NCI-H2196 (cell line): Measurements from ENCODE around the gene PKN1.
"Not testable (repeated sequence)": the region's sequence is repeated elsewhere in the genome, so short reads cannot be mapped to it uniquely, and the experiment has no call there.

ENCODE experiments used
- DNase-seq: peaks from one replicate; lab custom pipeline; 2025; ENCODE audit not compliant: unreplicated experiment; lab: John Stamatoyannopoulos, UW

PKN1 gene

DNA sequence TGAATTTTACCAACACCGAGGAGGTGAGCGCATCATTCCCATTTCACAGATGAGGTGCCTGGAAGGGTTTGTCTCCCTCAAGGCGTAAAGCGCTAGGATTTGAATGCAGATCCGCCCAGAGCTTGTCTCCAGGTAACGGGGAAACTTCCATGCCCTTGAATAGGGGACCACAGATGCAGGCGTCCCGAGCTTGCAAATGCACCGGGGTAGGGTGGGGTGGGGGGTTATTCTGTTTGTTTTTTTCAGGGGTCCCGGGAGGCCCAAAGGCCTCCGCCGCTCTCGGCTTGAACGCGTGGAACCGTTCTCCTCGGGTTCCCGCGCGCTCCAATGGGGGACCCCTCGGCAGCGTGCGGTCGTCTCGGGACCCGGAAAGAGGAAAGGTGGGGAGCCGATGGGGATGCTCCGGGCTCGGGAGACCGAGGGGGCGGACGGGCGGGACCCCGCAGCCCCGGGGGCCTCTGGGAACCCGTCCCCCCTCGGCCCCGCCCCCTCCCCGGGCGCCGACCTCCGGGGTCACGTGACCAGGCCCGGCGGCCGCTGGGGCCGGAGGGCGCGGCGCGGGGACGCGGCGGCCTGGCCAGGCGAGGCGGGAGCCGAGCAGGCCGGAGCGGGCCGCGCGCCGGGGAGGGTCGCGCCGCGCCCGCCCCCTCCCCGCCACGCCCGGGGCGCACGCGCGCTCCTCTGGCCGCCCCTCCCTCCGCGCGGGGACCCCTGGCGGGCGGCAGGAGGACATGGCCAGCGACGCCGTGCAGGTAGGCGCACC lies at the start of gene PKN1:
PKN1 (plus strand) TSS at position 516 of the 763 bp plus-strand sequence; CDS start at position 732, 216 bp downstream.
- peak; percentile 77 for DNase-seq

DNA sequence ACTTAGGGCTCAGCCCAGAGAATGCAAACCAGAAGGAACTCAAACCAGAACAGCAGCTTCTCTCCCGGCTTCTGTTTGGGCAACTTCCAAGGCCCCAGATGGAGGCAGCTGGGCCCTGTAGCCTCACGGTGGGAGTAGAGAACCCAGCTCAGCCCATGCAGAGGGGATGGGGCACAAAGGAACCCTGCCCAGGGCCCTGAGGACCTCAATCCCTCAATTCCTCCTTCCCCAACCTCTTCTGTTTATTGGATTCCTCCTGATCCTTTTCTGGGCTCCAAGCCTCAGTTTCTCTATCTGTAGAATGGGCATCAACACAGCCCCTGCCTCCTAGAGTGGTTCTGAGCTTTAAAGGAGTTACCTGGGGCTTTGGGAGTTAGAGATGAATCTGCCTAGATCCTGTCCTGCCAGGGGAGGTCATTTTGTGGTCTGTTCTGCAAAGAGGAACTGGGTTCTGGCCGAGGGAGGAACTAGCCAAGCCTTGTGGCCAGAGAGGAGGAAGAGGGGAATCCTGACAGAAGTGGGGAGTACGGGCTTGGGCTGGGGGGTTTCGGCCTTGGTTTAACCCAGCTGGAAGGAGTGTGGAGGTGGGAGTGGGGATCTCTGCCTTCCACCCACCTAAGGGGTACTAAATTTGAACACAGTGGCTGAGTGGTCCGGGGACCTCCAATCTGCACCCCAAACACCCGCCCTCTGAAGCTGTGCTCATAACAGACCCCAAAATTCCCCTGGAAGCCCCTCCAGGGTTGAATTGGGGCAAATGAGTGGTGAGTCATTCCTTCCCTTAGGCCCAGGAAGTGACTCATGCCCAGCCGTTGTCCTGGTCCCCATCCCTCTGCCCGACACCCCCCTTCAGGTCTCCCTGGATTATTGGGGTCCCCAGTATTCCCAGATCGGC lies 49.2 kb upstream of the PKN1 start:
- no peak for DNase-seq

DNA sequence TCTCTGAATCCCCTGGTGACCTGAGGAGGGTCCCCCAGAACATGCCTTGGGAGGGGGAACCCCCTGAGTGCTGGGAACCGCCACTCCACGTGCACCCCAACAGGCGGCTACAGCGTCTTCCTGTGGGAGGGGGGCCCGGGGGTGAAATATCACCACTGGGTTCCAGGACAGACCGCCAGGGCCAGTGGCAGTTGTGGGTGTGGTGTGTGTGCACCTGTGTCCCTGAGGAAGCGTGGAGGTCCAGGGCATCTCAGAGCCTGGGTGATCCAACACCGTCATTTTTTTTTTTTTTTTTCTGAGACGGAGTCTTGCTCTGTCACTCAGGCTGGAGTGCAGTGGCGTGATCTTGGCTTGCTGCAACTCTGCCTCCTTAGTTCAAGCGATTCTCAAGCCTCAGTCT lies 47.6 kb upstream of the PKN1 start:
- DNase-seq = no peak

DNA sequence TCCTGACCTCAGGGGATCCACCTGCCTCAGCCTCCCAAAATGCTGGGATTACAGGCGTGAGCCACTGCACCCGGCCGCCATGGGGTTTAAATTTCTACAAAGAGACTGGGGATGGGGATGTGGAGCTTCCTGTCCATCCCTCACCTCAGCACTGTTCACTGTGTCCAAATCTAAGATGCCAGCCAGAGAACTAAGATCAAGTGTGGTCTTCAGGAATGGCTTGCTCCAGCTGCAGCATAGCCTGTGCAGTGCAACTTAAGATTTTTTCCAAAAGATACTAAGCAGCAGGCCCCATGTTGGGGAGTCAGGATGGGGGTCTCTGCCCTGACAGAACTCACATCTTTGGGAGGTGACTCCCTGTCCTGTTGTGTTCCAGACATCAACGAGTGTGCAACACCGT lies 42.6 kb upstream of the PKN1 start:
- no peak for DNase-seq

DNA sequence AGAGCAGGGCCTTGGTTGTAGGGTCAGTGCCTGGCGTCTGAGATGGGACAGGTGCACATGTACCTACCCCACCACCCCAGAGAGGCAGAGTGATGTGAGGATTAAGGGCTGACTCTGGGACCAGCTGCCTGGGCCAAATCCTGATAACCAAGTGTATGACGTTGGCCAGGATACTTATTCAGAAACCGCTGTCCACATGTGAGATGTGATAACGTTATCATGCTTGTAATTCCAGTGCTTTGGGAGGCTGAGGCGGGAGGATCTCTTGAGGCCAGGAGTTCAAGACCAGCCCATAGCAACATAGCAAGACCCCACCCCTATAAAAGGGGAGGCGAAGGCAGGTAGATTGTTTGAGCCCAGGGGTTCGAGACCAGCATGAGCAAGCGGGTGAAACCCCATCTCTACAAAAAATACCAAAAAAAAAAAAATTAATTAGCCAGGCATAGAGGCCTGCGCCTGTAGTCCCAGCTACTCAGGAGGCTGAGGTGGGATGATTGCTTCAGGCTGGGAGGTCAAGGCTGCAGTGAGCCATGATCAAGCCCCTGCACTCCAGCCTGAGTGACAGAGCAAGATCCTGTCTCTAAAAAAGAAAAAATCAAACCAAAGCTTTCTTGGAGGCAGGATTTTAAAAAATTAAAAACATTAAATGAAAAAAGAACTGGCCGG lies 41.8 kb upstream of the PKN1 start:
- no peak for DNase-seq

DNA sequence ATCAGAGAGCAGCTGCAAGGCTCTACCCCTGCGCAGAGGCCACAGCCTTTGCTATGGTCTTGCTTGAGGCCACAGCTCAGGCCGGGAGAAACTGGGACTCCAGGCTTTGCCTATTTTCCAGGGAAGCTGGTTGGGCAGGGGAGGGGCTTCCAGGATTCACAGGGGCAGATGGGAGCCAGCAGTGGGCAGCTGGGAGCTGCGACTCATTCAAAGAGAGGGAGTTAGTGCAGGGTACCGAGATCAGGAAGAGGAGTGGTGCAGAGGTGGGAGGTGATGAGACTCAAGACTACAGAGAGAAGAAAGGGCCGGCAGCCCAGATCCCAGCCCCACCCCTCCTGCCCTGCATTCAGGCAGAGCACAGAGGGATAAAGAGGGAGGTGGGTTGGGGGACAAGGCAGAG lies 39.8 kb upstream of the PKN1 start:
- no peak for DNase-seq

DNA sequence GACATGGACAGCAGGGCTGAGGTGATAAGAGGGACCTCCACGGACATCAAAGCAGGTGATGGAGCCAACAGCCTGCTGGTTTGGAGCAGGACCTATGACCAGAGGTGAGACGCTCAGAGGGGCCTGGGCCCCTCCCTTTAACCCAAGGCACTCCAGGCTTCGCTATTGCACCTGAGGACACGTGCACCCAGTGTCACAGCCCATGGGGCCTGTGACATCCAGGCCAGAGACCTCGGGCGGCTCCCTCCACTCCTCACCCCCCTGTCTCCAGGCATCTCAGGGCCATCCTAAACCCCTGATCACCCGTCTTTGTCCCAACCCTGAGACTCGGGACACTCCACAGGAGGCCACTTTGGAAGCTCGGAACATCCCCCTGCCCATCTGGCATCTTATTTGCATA lies 38.9 kb upstream of the PKN1 start:
- DNase-seq = no peak

DNA sequence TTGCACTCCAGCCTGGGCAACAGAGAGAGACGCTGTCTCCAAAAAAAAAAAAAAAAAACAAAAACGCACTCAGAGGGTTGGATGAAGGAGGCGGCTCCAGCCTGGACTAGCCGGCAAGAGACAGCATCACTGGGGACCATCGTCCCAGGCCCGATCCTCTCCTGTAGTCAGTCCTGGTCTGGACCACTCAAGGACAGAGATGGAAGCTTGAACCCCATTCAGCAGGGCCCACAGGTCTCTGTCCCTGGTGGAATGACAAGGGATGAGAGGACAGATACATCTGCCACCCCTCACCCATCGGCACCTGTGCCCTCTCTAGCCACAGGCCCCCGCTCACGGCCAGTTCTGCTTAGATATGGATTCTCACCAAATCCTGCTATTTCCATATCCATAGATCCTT lies 37.8 kb upstream of the PKN1 start:
- DNase-seq = no peak

DNA sequence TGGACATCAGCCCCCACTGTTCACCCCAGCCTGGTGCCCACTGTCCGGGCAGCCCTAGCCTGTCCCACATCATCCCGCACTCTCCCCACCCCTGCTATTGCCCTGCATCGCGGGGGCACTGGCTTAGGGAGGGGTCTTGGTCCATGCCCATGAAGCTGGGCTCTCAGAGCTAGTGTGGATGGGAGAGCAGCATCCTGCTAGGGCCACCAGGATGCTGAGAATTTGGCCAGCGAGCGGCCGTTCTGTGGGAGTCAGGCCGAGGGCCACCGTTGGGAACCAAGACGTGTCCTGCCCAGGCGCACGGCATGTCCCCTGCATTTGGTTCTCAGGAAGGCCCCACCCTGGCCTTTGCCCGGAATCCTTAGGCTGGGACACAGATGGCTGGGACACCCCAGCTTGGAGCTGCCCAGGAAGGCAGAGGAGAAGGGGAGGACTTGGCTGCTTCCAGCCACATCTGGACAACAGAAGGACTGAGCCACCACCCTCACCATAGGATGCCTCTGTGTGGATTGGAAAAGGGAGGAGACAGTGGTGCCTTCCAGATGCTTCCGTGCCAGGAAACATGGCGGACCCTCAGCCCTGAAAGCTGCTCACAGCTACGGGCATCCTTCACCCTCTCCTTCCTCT lies 37.3 kb upstream of the PKN1 start:
- DNase-seq = no peak

DNA sequence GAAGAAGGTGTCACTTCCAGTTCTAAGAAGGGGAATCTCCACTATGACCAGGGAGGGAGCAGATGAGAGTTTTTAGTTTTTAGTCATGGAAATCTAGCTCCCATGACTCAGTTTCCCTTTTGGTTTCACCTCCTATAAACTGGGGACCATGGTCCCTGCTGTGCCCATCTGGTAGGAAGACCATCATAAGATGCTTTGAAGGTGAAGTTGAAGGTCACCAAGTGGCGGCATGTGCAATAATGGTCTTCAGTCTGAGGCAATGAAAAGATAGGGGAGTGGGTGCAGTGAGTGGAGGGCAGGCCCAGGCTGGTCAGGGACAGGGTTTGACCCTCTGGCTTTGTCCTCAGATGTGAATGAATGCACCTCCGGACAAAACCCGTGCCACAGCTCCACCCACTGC lies 36.4 kb upstream of the PKN1 start:
- not testable (repeated sequence) for DNase-seq

DNA sequence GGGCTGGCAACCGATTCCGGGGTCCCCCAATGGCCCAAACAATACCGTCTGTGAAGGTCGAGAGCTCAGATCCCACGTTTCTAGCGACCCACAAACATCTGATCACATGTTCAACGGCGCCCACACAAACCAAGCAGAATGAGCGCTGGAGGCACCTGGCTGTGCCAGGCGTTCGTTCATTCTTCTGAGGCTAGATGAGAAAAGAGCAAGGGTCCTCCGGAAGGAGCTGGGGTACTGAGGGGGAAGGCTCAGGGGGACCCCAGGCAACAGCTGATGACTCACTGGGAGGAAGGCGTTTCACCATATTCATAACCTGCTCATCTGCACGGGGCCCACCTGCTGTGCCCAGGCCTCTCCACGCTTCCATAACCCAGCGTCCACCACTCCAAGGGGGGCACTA lies 35.9 kb upstream of the PKN1 start:
- DNase-seq = not testable (repeated sequence)

DNA sequence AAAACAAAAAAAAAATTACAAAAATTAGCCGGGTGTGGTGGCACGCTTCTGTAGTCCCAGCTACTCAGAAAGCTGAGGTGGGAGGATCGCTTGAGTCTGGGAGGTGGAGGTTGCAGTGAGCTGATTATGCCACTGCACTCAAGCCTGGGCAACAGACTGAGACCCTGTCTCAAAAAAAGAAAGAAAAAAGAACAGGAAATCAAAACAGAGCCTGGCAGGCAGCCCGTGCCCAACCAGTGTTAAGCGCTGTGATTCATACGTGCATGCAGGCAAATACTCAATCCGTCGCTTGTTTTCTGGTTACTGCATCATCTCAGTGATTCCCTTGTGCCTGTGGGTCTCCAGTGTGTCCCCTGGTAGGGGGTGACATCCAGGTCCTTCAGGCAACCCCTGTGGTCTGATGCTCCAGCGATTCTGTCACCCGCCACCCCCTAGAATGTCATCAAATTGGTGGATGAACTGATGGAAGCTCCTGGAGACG lies 32.1 kb upstream of the PKN1 start:
- no peak for DNase-seq

DNA sequence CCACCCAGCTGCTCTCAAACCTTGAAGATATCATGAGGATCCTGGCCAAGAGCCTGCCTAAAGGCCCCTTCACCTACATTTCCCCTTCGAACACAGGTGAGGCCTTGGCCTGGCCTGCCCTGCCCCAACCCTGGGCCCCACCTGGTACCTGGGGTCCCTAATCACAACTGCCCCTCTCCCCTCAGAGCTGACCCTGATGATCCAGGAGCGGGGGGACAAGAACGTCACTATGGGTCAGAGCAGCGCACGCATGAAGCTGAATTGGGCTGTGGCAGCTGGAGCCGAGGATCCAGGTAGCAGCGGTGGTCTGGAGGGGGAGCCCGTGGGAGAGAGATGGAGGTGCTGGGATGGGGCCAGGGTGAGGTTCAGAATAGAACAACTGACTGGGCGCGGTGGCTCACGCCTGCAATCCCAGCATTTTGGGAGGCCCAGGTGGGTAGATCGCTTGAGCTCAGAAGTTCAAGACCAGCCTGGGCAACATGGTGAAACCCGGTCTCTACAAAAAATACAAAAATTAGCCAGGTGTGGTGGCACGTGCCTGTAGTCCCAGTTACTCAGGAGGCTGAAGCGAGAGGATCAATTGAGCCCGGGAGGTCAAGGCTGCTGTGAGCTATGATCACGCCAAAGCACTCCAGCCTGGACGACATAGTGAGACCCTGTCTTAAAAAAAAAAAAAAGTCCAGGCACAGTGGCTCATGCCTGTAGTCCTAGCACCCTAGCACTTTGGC lies 31.5 kb upstream of the PKN1 start:
- no peak for DNase-seq

DNA sequence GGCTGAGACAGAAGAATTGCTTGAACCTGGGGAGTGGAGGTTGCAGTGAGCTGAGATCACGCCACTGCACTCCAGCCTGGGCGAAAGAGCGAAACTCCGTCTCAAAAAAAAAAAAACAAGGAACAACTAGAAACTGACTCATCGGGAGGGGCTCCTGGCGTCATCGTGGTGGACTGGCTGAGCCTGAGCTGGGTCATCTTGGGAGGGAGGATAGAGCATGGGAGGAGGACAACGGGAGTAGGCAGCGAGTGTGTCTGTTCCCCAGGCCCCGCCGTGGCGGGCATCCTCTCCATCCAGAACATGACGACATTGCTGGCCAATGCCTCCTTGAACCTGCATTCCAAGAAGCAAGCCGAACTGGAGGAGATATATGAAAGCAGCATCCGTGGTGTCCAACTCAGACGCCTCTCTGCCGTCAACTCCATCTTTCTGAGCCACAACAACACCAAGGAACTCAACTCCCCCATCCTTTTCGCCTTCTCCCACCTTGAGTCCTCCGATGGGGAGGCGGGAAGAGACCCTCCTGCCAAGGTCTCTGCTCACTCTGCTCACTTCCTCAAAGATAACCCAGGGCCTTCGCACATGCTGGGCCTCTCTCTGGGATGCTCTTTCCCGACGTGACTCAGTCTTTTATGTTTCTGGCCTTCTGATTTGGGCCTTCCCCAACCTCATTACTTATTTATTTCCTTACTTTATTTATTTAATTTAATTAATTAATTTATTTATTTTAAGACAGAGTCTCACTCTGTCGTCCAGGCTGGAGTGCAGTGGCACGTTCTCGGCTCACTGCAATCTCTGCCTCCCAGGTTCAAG lies 30.6 kb upstream of the PKN1 start:
- no peak for DNase-seq

DNA sequence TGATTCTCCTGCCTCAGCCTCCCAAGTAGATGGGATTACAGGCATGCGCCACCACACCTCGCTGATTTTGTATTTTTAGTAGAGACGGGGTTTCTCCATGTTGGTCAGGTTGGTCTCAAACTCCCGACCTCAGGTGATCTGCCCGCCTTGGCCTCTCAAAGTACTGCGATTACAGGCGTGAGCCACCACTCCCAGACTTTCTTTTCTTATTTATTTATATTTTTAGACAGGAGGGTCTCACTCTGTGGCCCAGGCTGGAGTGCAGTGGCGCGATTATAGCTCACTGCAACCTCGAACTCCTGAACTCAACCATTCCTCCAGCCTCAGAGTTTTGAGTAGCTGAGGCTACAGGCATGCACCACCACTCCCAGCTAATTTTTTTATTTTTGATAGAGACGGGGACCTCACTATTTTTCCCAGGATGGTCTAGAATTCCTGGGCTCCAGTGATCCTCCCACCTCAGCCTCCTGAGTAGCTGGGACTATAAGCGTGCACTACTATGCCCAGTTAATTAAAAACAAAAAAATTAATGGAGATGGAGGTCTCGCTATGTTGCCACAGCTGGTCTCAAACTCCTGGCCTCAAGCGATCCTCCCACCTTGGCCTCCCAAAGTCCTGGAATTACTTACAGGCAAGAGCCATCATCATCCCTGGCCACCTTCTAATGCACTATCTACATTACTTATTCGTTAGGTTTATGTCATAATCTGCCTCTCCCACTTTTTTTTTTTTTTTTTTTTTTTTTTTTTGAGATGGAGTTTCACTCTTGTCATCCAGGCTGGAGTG lies 29.8 kb upstream of the PKN1 start:
- DNase-seq = not testable (repeated sequence)

DNA sequence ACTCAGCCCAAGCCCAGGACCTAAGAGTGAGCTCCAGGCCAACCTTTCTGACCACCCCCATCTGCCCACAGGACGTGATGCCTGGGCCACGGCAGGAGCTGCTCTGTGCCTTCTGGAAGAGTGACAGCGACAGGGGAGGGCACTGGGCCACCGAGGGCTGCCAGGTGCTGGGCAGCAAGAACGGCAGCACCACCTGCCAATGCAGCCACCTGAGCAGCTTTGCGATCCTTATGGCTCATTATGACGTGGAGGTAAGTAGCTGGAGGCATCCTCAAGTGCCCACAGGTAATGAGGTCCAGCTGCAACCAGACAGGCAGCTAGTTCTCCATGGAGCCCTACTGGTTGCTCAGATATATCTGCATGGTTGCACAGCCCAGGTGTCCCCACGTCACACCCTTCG lies 28.8 kb upstream of the PKN1 start:
- DNase-seq = peak; percentile 76

DNA sequence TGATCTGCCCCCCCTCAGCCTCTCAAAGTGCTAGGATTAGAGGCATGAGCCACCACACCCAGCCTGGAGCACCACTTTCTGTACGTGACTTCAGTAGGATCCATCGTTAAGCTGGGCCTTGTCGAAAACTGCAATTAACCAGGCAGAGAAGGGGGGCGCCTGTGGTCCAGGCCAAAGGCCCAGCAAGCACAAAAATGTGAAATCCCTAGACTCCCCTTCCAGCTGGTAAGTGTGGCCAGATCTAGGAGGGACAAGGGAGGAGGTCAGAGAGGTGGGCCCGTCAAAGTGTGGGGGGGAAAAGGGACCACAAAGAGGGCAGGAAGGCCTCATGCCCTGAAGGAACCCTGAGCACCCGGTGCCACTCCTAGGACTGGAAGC lies 27.7 kb upstream of the PKN1 start:
- DNase-seq = no peak

DNA sequence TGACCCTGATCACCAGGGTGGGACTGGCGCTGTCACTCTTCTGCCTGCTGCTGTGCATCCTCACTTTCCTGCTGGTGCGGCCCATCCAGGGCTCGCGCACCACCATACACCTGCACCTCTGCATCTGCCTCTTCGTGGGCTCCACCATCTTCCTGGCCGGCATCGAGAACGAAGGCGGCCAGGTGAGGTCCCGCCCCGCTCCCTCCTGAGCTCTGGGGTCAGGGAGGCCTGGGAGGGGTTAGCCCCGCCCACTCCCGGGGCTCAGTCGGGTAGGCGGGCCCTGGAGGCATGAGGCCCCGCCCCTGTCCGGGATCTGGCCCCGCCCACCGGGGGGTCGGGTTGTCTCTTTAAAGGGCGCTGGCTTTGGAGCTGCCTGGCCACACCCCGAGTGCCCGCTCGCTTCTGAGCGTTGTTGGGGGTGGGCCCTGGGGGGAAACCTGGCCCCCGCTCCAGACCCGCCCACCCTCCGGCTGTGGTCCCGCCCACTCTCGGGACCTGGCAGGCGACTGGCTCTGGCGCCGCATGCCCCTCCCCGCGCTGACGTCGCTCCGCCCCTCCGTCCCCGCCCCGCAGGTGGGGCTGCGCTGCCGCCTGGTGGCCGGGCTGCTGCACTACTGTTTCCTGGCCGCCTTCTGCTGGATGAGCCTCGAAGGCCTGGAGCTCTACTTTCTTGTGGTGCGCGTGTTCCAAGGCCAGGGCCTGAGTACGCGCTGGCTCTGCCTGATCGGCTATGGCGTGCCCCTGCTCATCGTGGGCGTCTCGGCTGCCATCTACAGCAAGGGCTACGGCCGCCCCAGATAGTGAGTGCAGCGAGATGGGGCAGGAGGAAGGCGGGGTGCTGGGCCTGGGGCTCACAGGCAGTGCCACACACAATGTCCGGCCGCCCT lies 27.1 kb upstream of the PKN1 start:
- peak; percentile 93 for DNase-seq
